Islet of Langerhans (tissue), 1 donor: Measurements from ENCODE around the gene SEMA4B.
"Not testable (repeated sequence)": the region's sequence is repeated elsewhere in the genome, so short reads cannot be mapped to it uniquely, and the experiment has no call there.

Experiments used
- FAIRE-seq: peaks from one replicate; lab custom pipeline; 2011; peaks lifted over from hg19 to GRCh38; lab: Jason Lieb, UNC

The SEMA4B gene

DNA sequence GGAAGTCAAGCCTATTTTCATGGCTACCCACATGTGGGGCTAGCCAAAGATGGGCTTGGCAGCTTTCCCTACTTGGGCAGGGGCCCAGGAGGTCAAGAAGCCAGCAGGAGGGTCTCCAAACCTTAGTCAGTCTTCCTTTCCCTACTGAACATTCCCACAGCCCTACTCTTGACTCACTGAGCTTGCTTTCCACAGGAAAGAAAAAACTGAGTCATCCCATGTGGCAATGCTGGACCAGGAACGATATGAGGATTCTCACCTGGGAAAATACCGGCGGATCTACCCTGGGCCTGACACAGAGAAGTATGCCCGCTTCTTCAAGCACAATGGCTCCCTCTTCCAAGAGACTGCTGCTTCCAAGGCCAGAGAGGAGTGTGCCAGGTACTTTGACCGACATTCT, 60.7 kb downstream of the SEMA4B start:
- no peak for FAIRE-seq

DNA sequence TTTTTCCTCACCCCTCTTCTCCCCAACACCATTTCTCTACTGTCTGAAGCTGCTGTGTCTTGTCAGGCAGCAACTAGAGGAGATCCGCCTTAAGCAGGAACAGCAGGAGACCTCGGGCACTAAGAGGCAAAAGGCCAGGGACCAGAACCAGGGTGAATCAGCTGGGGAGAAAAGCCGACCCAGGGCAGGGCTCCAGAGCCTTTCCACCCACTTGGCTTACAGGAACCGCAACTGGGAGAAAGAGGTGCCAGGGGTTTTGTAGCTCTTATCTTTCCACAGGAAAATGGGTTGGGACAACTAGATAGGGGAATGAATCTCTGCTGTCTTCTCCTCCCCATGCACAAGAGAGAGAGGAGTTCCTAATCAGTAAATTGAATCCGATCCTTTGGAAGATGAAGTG, 61.3 kb downstream of the SEMA4B start:
- no peak for FAIRE-seq

DNA sequence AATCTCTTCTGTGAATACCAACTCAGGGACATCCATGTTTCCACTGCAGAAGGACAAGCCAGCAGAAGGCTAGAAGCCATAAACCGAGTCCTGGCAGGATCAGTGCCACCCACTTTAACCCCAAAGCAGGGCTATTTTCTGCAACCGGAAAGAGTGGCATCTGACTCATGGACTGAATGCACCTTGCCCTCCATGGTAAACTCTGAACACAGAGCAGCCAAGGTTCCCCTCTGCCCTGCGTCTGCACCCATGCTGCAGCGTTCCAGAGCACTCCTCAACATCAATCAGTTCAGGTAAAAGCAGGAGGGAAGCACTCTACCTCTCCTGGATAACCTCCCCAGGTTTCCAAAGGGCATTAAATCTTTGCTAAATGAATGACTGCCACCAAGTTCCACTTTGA, 63.5 kb downstream of the SEMA4B start:
- FAIRE-seq: no peak

DNA sequence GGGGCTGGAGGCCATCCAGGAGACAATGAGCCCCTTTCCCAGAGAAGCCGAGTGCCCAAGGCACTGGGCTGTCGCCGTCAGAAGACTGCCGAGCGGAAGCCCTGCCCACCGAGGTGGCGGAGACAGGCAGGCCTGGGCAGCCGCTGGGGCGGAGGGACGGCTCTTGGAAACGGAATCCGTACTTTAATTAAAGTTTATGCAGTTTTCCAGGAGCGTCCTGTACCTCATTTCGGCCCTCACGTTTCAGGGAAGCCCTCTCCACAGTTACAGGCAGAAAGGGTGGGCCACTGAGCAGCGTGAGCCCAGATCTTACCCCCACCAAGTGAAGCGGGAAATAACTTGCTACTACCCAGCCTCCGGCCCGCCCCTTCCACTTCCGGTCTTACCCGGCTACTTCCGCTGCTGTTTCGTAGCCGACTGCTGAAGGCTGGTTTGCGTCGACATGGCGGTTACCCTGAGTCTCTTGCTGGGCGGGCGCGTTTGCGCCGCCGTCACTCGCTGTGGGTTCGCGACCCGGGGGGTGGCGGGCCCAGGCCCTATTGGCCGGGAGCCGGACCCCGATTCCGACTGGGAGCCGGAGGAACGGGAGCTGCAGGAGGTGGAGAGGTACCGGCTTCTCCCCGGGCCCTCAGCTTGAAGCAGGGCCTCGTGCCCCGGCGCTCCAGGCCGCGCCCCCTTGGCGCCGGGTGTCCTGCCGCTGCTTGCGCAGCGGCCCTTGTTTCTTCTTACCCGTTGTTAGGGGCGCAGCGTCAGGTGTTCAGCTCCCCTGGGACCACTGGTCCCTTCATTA, 64.3 kb downstream of the SEMA4B start, which contains the start of gene NGRN:
TSS of gene NGRN (plus strand) at position 402 of the 790 bp plus-strand sequence. CDS start at position 443, 41 bp downstream.
- no peak for FAIRE-seq

DNA sequence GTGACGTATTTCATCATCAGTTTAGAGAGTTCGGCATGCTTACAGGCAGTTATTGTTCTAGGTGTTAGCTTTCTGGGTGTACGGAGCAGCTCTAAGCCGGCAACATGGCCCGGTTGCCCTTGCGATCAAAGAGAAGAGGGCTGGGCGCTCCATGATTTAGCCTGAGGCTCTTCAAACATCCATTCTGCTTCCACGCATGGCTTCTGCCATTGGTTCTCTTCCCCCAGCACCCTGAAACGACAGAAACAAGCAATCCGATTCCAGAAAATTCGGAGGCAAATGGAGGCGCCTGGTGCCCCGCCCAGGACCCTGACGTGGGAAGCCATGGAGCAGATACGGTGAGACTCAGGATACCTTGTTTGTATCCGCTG, 64.9 kb downstream of the SEMA4B start:
- FAIRE-seq: no peak

DNA sequence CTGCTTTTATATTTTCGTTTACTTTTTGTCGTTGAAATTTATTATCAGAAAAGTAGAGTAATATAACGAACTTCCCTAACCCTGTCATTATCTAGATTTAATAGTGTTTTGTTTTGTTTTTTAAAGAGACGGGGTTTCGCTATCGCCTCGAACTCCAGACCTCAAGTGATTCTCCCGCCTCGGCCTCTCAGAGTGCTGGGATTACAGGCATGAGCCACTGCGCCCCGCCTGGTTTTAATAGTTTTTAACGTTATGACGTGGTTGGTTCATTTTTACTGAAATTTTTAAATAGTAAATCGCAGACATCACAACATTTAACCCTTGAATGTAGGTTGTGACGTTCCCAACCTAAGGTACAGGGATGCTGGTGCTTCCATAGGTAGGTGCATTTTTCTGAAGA, 65.4 kb downstream of the SEMA4B start:
- FAIRE-seq: no peak

DNA sequence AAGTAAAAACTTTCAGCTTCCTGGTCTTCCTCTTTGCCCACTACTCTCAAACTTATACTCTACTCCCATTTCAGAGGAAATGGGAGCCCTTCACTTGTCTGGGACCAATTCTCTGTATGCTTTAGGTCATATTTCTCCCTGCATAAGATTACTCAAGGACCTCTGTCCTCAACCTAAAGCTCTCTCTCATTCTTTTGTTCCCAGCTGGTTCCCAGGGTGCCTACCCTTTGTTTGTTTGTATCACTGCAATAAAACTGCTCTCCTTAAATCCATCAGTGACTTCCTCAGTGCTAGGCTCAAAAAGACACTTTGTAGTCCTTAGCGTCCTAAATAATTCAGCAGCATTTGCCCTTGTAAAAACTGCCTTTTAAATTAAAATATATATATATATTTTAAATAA, 67.3 kb downstream of the SEMA4B start:
- no peak for FAIRE-seq

DNA sequence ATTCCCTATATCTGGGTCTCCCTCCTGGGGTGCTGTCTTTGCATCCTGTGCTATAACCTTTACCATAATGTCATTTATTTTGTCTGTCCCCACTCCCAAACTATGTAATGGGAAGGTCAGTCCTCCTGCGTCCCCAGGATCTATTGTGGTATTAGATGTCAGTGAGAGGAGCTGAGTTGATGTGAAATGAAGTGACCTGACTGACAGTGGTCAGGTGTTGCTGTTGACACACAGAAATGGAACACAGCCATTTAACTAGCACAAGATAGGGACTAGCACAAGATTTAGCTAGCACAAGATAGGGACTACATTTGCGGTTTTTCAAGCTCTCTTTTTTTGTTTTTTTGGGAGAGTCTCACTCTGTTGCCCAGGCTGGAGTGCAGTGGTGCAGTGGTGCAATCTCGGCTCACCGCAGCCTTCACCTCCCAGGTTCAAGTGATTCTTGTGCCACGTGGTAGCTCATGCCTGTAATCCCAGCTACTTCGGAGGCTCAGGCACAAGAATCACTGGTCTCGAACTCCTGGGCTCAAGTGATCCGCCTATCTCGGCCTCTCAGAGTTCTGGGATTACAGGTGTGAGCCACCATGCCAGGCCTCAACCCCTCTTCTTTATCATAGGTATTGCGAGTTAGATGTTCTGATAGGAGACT, 69.5 kb downstream of the SEMA4B start:
- FAIRE-seq: no peak

DNA sequence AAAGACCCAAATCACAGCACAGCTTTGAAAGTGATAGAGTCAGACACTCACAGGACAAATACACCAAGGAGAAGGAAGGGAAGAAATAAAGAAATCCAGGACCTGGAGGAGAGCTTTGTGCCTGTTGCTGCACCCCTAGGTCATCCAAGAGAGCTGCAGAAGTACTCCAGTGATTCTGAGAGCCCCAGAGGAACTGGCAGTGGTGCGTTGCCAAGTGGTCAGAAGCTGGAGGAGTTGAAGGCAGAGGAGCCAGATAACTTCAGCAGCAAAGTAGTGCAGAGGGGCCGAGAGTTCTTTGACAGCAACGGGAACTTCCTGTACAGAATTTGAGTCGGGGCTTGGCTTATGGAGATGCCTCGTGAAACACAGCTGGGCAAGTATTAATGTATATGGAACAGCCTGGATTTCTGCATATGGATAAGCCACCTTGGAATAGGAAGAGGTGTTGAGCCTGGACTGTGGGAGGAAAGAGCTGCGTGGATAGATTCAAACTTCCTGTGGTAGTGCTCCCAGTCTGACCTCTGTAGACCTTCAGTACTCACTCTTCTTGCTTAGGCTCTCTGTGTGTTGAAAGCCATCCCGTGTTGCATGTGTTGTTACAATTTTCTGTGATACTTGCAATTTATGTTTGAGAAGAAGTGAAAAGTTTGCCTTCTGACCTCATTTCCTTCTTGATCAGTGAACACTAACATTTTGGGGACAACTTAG, 70.5 kb downstream of the SEMA4B start:
- no peak for FAIRE-seq

DNA sequence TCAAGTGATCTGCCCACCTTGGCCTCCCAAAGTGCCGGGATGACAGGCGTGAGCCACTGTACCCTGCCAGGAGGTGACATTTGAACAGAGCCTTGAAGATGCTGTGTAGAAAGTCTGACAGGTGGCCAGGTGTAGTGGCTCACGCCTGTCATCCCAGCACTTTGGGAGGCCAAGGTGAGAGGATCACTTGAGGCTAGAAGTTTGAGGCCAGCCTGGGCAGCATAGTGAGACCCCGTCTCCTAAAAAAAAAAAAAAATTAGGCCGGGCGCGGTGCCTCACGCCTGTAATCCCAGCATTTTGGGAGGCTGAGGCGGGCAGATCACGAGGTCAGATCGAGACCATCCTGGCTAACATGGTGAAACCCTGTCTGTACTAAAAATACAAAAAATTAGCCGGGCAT, 77.3 kb downstream of the SEMA4B start:
- FAIRE-seq: not testable (repeated sequence)
